Psoas muscle (tissue), 8 donors: ENCODE data around the gene FAT1. TPM values are rescaled to one million over a fixed set of nuclear protein-coding genes. Genes with fewer than 3 reads are reported as not detected.

ENCODE experiments used
- ATAC-seq, 4 donors: fragments of 200-7000 bp; cut with Tn5 transposase; one replicate each; pipeline ENCODE4 v1.9.1; 2020; ENCODE audit warnings: moderate library complexity in 3 of 4, mild to moderate bottlenecking in 2 of 4
- DNase-seq, 2 donors: peaks; one replicate each; pipeline ENCODE4 v3.0.0-alpha.2; 2020
- H3K27ac ChIP-seq: fragments of 200-600 bp; one replicate; pipeline ENCODE4 v1.8.0; 2022
- H3K27me3 ChIP-seq, 3 donors: fragments of 200-600 bp in 1 of 3; one replicate each; pipeline versions ENCODE4 v1.6.1 to v1.8.0; 2013 to 2022; ENCODE audit warnings: low read length in 2 of 3, mild to moderate bottlenecking in 2 of 3, moderate library complexity in 1 of 3; ENCODE audit not compliant: insufficient read depth in 3 of 3
- H3K36me3 ChIP-seq, 2 donors: fragments of 200-600 bp in 1 of 2; one replicate each; pipeline versions ENCODE4 v1.6.1 to v1.8.0; 2013 to 2022; ENCODE audit warnings: low read depth in 1 of 2, mild to moderate bottlenecking in 1 of 2, moderate library complexity in 1 of 2; ENCODE audit not compliant: insufficient read depth in 1 of 2
- H3K4me1 ChIP-seq: fragments of 200-600 bp; one replicate; pipeline ENCODE4 v1.8.0; 2022
- H3K4me3 ChIP-seq: fragments of 200-600 bp; one replicate; pipeline ENCODE4 v1.8.0; 2022; ENCODE audit warnings: mild to moderate bottlenecking
- H3K9me3 ChIP-seq: fragments of 200-600 bp; one replicate; pipeline ENCODE4 v1.8.0; 2022
- WGBS, 3 donors: extraction: QIAGEN DNeasy Blood & Tissue Kit; methylation state at CpG; one replicate each; pipeline versions ENCODE4 v1.1.6 to v1.1.7; 2013; 5-methylcytosine and 5-hydroxymethylcytosine counted together
- intact Hi-C, 2 donors: fragments of 100-400 bp; cut with DNase I; formaldehyde crosslinking; loops; one replicate each; pipeline versions ENCODE4 v1.11.0 to v1.14.2; 2022
- polyA plus RNA-seq, 3 donors: library from polyadenylated mRNA; stranded (reverse); fragments of 200-250 nt; gene quantifications; one replicate each; pipeline ENCODE4 v1.2.3, GENCODE V29; 2013
- total RNA-seq, 4 donors: library from RNA; stranded (reverse); fragmentation: NEBNext Ultra II Directional in 2 of 4; extraction: Animal tissue kit (Norgen Biotek cat#: 25700) in 2 of 4; gene quantifications; one replicate each; pipeline versions ENCODE4 v1.2.1 to v1.2.4, GENCODE V29; 2021 to 2023
- TF ChIP-seq, protein P1 (sequence below): fragments of 200-600 bp; IDR thresholded peaks from one replicate; pipeline ENCODE4 v1.8.0; 2022; ENCODE audit warnings: antibody characterized with exemption
- donor health status: healthy with polysubstance abuse.
- donor health status: DM: no; HTN: no; CAD: no; lungs with moderate emphysema.
- donor health status: Bipolar disorder and iron deficiency.
- donor health status: healthy.
- donor health status: DM: yes; HTN: yes; CAD: no.
- donor health status: DM: no; HTN: no; CAD: no.
- donor health status: DM: no; HTN: no; CAD: no.
- donor health status: DM: yes; HTN: yes; CAD: no.

FAT1 gene
- total and polyA plus RNA-seq, 7 donors = 1.8 to 11.5 (median 4.0) TPM

DNA sequence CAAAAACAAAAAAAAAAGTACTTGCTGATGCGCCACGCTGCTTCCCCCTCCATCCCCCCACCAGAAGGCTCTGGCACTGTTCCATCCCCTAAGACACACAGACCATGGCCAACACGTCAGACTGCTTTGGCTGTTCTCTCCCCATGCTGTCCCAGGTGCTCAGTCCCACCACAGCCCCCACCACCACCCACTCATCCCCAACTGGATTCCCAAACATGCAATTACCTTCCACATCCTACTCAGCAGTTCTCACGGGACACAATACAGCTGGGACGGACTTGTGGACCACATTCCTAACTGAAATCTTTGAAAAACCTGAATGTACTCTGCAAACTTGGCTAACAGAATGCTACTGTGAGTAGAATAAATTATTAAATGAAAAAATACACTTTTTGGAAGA, 8.6 kb downstream of the FAT1 start:
- Histone ChIP-seq H3K4me1 (no peaks in the 10 kb centered on the region), H3K9me3 (peaks cover 7% of the 10 kb centered on the region), H3K4me3 (no peak overlapping the region), H3K27me3 (peaks cover 0 to 2% (median 0%) of the 10 kb centered on the region in 3 donors), H3K36me3 (no peaks in the 10 kb centered on the region), H3K27ac (no peak overlapping the region)
- ATAC-seq (no peak), DNase-seq (no peak)
- WGBS, 3 donors = 87 to 95% (median 91%) methylated on average over 5 of the region's 5 CpGs
- intact Hi-C loops = no loop called here
- TF ChIP-seq, protein P1, sequence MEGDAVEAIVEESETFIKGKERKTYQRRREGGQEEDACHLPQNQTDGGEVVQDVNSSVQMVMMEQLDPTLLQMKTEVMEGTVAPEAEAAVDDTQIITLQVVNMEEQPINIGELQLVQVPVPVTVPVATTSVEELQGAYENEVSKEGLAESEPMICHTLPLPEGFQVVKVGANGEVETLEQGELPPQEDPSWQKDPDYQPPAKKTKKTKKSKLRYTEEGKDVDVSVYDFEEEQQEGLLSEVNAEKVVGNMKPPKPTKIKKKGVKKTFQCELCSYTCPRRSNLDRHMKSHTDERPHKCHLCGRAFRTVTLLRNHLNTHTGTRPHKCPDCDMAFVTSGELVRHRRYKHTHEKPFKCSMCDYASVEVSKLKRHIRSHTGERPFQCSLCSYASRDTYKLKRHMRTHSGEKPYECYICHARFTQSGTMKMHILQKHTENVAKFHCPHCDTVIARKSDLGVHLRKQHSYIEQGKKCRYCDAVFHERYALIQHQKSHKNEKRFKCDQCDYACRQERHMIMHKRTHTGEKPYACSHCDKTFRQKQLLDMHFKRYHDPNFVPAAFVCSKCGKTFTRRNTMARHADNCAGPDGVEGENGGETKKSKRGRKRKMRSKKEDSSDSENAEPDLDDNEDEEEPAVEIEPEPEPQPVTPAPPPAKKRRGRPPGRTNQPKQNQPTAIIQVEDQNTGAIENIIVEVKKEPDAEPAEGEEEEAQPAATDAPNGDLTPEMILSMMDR = no peak

DNA sequence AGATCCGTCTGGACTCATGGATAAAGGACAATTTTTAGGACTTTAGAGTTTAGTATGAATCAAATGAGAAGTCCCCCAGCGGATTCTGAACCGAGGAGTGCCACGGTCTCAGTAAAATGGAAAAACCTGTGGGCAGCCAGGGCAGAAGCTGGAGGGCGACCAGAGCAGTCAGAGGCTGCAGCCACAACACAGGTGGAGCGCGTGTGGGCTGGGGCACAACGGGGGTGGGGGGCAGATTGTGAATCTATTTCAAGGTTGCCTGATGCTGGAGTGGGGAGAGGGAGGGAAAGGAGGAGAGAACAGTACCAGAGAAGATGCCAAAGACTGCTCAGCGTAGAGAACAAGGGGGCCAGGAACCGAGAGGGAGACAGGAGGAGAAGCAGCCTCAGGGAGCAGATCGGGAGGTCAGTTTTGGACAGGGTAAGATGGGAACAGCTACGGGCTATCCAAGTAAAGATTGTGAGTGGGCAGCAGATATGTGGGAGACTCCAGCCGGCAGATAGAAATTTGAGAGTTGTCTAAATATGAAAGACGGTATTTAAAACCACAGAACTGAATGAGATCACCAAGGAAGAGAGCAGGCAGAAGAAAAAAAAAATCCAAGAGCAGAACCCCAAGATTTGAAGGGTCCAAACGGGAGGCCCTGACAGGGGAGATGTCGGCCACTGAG, 9.5 kb downstream of the FAT1 start:
- Histone ChIP-seq H3K27ac (no peak overlapping the region), H3K4me1 (no peaks in the 10 kb centered on the region)
- no peak for ATAC-seq

DNA sequence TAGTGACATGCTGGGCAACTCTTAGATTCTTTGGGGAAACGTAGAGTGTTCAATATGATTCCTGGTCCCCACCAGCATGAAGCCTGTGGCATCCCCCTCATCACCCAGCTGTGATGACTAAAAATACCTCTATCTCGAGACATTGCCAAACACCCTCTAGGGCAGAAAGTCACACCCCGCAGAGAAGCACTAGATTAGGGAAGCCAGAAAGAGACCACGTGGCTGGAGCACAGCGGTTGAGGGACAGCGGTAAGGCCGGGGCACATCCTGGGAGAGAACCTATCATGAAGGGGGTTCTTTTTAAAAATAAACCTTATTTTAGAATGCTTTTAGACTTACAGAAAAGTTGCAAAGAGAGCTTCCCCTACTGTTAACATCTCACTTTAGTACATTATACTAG, 11.0 kb downstream of the FAT1 start:
- H3K27me3 ChIP-seq = no peaks in the 10 kb centered on the region
- intact Hi-C loops = no loop called here
- no peaks in the 10 kb centered on the region for H3K4me1 ChIP-seq
- H3K27ac ChIP-seq = no peak overlapping the region
- H3K4me3 ChIP-seq = no peak overlapping the region
- no peaks in the 10 kb centered on the region for H3K9me3 ChIP-seq
- ATAC-seq = no peak
- no peak for DNase-seq
- H3K36me3 ChIP-seq = peaks cover 0 to 7% of the 10 kb centered on the region in 2 donors
- 65 to 77% (median 66%) methylated on average over 7 of the region's 7 CpGs for WGBS, 3 donors
- TF ChIP-seq, protein P1 = no peak

More for the DNA sequence above, 9.5 kb downstream of the FAT1 start:
- TF ChIP-seq, protein P1 = no peak
- Histone ChIP-seq H3K36me3 (peaks cover 0 to 4% of the 10 kb centered on the region in 2 donors), H3K9me3 (no peaks in the 10 kb centered on the region), H3K27me3 (peaks cover 0 to 2% (median 0%) of the 10 kb centered on the region in 3 donors), H3K4me3 (no peak overlapping the region)
- intact Hi-C loops = no loop called here
- DNase-seq = no peak
- WGBS, 3 donors = 89 to 94% (median 92%) methylated on average over 16 of the region's 16 CpGs

DNA sequence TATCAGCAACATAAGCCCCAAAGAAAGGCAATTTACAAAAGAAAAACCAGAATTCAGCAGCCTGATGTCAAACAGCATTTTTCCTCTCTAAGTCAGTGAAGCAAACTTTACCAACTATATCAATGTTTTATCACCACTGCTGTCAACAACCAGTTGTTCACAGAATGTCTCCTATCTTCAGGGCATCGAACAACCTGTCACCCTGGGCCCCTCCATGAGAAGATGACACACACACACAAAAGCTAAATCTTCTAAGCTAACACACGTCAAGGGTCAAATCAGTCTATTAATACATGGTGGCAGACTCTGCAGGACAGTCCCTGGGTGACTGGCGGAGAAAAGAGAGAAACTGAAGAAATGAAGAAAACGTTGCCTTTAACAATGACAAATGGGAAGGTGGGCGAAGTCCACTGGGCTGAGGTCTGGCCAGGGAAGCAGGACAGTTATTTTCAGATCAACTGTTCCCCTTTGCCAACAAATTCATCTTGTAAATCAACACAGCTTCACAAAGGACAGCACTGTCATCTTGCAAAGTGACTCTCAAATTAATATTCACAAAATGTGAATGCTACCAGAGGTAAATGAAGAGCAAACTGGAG, 13.0 kb downstream of the FAT1 start:
- Histone ChIP-seq H3K4me3 (no peak overlapping the region), H3K27me3 (no peaks in the 10 kb centered on the region), H3K4me1 (no peaks in the 10 kb centered on the region), H3K27ac (no peak overlapping the region), H3K36me3 (peaks cover 0 to 7% of the 10 kb centered on the region in 2 donors), H3K9me3 (no peaks in the 10 kb centered on the region)
- no peak for DNase-seq
- 54 to 59% (median 56%) methylated on average over 5 of the region's 5 CpGs for WGBS, 3 donors
- no peak for ATAC-seq
- TF ChIP-seq, protein P1 = no peak
- intact Hi-C loops = no loop called here
